NB4 (cell line): ENCODE measurements around the gene COA1.

Experiments used
- CTCF ChIP-seq: IDR thresholded peaks from one replicate; pipeline ENCODE4 v1.5.1; 2012; ENCODE audit warnings: low read depth, low read length
- MAX ChIP-seq: IDR thresholded peaks from 2 replicates; pipeline ENCODE4 v1.6.1; 2011; ENCODE audit warnings: low read depth, low read length
- POLR2A ChIP-seq: IDR thresholded peaks from 2 replicates; pipeline ENCODE4 v1.6.1; 2011; ENCODE audit warnings: mild to moderate bottlenecking; ENCODE audit not compliant: insufficient read length; ENCODE audit errors: extremely low read depth

- TF ChIP-seq POLR2A (no peak), CTCF (no peak), MAX (no peak)
These were observed 13.4 kb upstream of the COA1 start for GRCh38 chr7:43742692-43743091.
